Measurements from ENCODE around the gene EDA.

DNA sequence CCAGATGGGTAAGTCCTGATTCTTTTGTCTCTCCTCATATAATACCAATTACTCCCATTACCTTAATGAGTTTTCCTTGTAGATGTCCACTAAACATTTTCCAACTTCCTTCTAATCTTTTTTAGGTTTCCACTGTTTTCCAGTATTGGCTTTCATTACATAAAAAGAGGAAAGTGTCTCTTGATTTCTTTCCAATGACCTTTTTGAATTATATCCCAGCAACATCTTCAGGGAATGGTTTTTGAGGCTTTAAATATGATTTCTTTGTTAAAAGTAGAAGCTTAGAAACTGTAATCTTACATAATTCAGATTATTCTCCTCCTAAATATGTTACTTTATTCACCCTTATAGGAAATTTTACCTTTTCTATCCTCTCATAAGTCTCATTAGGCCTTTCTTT, 298.9 kb downstream of the EDA start:
- TF ChIP-seq, protein P1, sequence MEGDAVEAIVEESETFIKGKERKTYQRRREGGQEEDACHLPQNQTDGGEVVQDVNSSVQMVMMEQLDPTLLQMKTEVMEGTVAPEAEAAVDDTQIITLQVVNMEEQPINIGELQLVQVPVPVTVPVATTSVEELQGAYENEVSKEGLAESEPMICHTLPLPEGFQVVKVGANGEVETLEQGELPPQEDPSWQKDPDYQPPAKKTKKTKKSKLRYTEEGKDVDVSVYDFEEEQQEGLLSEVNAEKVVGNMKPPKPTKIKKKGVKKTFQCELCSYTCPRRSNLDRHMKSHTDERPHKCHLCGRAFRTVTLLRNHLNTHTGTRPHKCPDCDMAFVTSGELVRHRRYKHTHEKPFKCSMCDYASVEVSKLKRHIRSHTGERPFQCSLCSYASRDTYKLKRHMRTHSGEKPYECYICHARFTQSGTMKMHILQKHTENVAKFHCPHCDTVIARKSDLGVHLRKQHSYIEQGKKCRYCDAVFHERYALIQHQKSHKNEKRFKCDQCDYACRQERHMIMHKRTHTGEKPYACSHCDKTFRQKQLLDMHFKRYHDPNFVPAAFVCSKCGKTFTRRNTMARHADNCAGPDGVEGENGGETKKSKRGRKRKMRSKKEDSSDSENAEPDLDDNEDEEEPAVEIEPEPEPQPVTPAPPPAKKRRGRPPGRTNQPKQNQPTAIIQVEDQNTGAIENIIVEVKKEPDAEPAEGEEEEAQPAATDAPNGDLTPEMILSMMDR (IDR thresholded peaks at IDR 0.05 in 8 of 11, conservative IDR thresholded peaks at IDR 0.05 in 3 of 11), result no peak
- no peak for TF ChIP-seq POLR2A (IDR thresholded peaks at IDR 0.05)
